Fibroblast of villous mesenchyme (primary cell): ENCODE data around the gene MYO16. TPM values are rescaled to one million over a fixed set of nuclear protein-coding genes. Genes with fewer than 3 reads are reported as not detected.

Experiments used
- DNase-seq: peaks from one replicate; pipeline ENCODE4 v3.0.0-alpha.2; 2010; ENCODE audit warnings: low read depth
- H3K4me3 ChIP-seq: 2 replicates; pipeline ENCODE4 v1.5.1; 2011; ENCODE audit warnings: low read depth, mild to moderate bottlenecking, low read length
- CTCF ChIP-seq: IDR thresholded peaks from 2 replicates; pipeline ENCODE4 v1.5.1; 2012; ENCODE audit warnings: low read depth, mild to moderate bottlenecking, low read length; ENCODE audit not compliant: insufficient read depth
- total RNA-seq: library from RNA; depleted of rRNA; stranded (reverse); fragments of >200 nt; gene quantifications from 2 replicates; pipeline ENCODE4 v1.2.3, GENCODE V29; 2012

MYO16 gene
- total RNA-seq, 1 donor = 0.86 TPM

- no peak for DNase-seq
- no peak overlapping the region for H3K4me3 ChIP-seq
- no peak for TF ChIP-seq CTCF
Measured at GRCh38 chr13:109000207-109000606, 370.8 kb downstream of the MYO16 start.

GRCh38 chr13:109002934-109003333 is 373.5 kb downstream of the MYO16 start:
- H3K4me3 ChIP-seq = no peak overlapping the region
- TF ChIP-seq CTCF = no peak
- no peak for DNase-seq

- TF ChIP-seq CTCF = no peak
- H3K4me3 ChIP-seq = no peak overlapping the region
- DNase-seq = no peak
Measured at GRCh38 chr13:109007946-109008345, 378.5 kb downstream of the MYO16 start.

- DNase-seq = no peak
- no peak for TF ChIP-seq CTCF
- H3K4me3 ChIP-seq = no peak overlapping the region
Measured at GRCh38 chr13:109009756-109010155, 380.3 kb downstream of the MYO16 start.

GRCh38 chr13:109010912-109011311 is 381.5 kb downstream of the MYO16 start:
- no peak for TF ChIP-seq CTCF
- no peak for DNase-seq

GRCh38 chr13:109012115-109012514 is 382.7 kb downstream of the MYO16 start:
- TF ChIP-seq CTCF = no peak
- DNase-seq = no peak
- H3K4me3 ChIP-seq = no peak overlapping the region

More at GRCh38 chr13:109010912-109011311, 381.5 kb downstream of the MYO16 start:
- H3K4me3 ChIP-seq = no peak overlapping the region

- DNase-seq = no peak
- H3K4me3 ChIP-seq = no peak overlapping the region
- no peak for TF ChIP-seq CTCF
Measured at GRCh38 chr13:109021558-109021957, 392.1 kb downstream of the MYO16 start.
